Gastrocnemius medialis (tissue), 4 donors: ENCODE measurements around the gene CASP3.

Source experiments
- POLR2A ChIP-seq, 2 donors: fragments of 450-650 bp; IDR thresholded peaks; one replicate each; pipeline ENCODE4 v1.6.1; 2017; ENCODE audit warnings: antibody characterized with exemption in 2 of 2, mild to moderate bottlenecking in 2 of 2, moderate library complexity in 2 of 2
- TF ChIP-seq, protein P1 (sequence below), 5 experiments: fragments of 450-650 bp in 3 of 5; fragments of 200-600 bp in 2 of 5; sonication (generic) in 2 of 5; IDR thresholded peaks in 4 of 5; conservative IDR thresholded peaks in 1 of 5; 1 replicate in 4 of 5; 2 replicates in 1 of 5; pipeline ENCODE4 v1.5.1; 2016 to 2019; ENCODE audit warnings: antibody characterized with exemption in 5 of 5, mild to moderate bottlenecking in 3 of 5, moderate library complexity in 3 of 5

DNA sequence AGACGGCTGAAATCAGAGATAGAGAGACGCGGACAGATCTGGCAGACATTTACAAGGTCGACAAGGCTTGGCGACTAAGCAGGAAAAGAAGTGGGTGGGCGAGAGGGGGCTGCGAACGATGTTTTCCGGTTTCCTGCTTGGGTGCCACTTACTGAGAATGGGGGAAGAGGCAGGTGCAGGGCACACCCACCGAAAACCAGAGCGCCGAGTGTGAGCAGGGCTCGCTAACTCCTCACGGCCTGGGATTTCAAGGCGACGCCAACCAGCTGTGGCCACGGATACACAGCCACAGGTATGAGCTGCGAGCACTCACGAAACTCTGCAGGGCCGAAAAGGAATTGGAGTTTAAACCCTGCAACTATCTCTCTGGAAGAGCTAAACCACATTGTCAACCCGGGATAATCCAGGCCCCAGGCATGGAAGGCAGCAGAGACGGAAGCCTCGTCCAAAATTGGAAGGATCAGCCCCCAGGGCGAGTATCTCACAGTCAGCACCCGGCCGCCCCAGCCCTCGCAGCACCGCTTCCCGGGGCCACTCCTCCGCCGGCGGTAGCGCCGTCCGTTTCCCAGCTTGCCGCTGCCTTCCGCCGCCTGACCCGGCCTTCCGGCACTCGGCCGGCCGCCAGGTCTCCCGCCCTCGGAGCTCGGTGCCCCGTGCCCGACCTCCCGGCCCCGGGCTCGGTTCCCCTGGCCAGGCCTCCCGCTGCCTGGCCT, 778 bp downstream of the CASP3 start:
- TF ChIP-seq, protein P1, sequence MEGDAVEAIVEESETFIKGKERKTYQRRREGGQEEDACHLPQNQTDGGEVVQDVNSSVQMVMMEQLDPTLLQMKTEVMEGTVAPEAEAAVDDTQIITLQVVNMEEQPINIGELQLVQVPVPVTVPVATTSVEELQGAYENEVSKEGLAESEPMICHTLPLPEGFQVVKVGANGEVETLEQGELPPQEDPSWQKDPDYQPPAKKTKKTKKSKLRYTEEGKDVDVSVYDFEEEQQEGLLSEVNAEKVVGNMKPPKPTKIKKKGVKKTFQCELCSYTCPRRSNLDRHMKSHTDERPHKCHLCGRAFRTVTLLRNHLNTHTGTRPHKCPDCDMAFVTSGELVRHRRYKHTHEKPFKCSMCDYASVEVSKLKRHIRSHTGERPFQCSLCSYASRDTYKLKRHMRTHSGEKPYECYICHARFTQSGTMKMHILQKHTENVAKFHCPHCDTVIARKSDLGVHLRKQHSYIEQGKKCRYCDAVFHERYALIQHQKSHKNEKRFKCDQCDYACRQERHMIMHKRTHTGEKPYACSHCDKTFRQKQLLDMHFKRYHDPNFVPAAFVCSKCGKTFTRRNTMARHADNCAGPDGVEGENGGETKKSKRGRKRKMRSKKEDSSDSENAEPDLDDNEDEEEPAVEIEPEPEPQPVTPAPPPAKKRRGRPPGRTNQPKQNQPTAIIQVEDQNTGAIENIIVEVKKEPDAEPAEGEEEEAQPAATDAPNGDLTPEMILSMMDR (IDR thresholded peaks at IDR 0.05 in 4 of 5, conservative IDR thresholded peaks at IDR 0.05 in 1 of 5): no peak
- TF ChIP-seq POLR2A (IDR thresholded peaks at IDR 0.05): no peak
